DND-41 (cell line): ENCODE results near the gene SRSF9.

Experiments used
- ATAC-seq: fragments of 200-7000 bp; cut with Tn5 transposase; 3 replicates; pipeline ENCODE4 v1.9.1; 2021; ENCODE audit warnings: low read depth; ENCODE audit not compliant: insufficient read depth
- DNase-seq: peaks from one replicate; pipeline ENCODE4 v3.0.0-alpha.2; 2020
- H2AFZ ChIP-seq: 2 replicates; pipeline ENCODE4 v1.6.0; 2012; ENCODE audit warnings: low read depth, low read length
- H3K27ac ChIP-seq: 2 replicates; pipeline ENCODE4 v1.5.1; 2012; ENCODE audit warnings: low read length, inconsistent platforms
- H3K27me3 ChIP-seq: fragments of 200-600 bp; sonication (generic); 2 replicates; pipeline ENCODE4 v1.6.0; 2012; ENCODE audit warnings: low read length, mild to moderate bottlenecking, inconsistent platforms; ENCODE audit not compliant: insufficient read depth, poor library complexity
- H3K36me3 ChIP-seq: 2 replicates; pipeline ENCODE4 v1.5.1; 2012; ENCODE audit warnings: low read length, inconsistent platforms; ENCODE audit not compliant: insufficient read depth
- H3K4me1 ChIP-seq: 2 replicates; pipeline ENCODE4 v1.5.1; 2012; ENCODE audit warnings: mild to moderate bottlenecking, low read length; ENCODE audit not compliant: insufficient read depth
- H3K4me2 ChIP-seq: 2 replicates; pipeline ENCODE4 v1.6.0; 2012; ENCODE audit warnings: mild to moderate bottlenecking, moderate library complexity, low read length, inconsistent platforms; ENCODE audit not compliant: insufficient read depth
- H3K4me3 ChIP-seq, 2 experiments: fragments of 200-600 bp in 1 of 2; shearing (Covaris generic) in 1 of 2; 2 replicates each; pipeline ENCODE4 v1.5.1; 2012 to 2016; ENCODE audit warnings: inconsistent platforms in 2 of 2, low read length in 2 of 2, mild to moderate bottlenecking in 2 of 2, low read depth in 1 of 2, moderate library complexity in 1 of 2
- H3K79me2 ChIP-seq: 2 replicates; pipeline ENCODE4 v1.6.0; 2012; ENCODE audit warnings: low read length, inconsistent platforms; ENCODE audit not compliant: insufficient read depth
- H3K9ac ChIP-seq: 2 replicates; pipeline ENCODE4 v1.6.0; 2012; ENCODE audit warnings: low read depth, mild to moderate bottlenecking, inconsistent platforms, low read length, moderate library complexity
- H3K9me3 ChIP-seq: 2 replicates; pipeline ENCODE4 v1.5.1; 2012; ENCODE audit warnings: low read length, moderate library complexity, mild to moderate bottlenecking, inconsistent platforms; ENCODE audit not compliant: insufficient read depth, severe bottlenecking
- H4K20me1 ChIP-seq: 2 replicates; pipeline ENCODE4 v1.6.0; 2012; ENCODE audit warnings: low read length; ENCODE audit not compliant: insufficient read depth
- CTCF ChIP-seq: IDR thresholded peaks from 2 replicates; pipeline ENCODE4 v1.5.1; 2012; ENCODE audit warnings: borderline replicate concordance, low read length, moderate library complexity, mild to moderate bottlenecking; ENCODE audit not compliant: poor library complexity, severe bottlenecking; ENCODE audit errors: extremely low read depth
- EZH2 ChIP-seq: IDR thresholded peaks from 3 replicates; pipeline ENCODE4 v1.6.1; 2012; ENCODE audit warnings: borderline replicate concordance, low read depth, mild to moderate bottlenecking, moderate library complexity, low read length, inconsistent platforms; ENCODE audit not compliant: severe bottlenecking

Gene SRSF9

GRCh38 chr12:120466560-120467315, 2.8 kb downstream of the SRSF9 start:
- H3K79me2 ChIP-seq, result peaks cover 84% of the 10 kb centered on the region
- TF ChIP-seq EZH2, result no peak
- TF ChIP-seq CTCF, result peak; percentile 66
- peaks cover 60% of the 10 kb centered on the region for H3K36me3 ChIP-seq
- no peak overlapping the region for H3K27ac ChIP-seq
- DNase-seq, result peak; percentile 55
- peak overlapping the region; percentile 89; the same call in 1 of the 2 replicates for H3K9ac ChIP-seq
- no peak overlapping the region for H2AFZ ChIP-seq
- H3K27me3 ChIP-seq, result no peaks in the 10 kb centered on the region
- peaks cover 54% of the 10 kb centered on the region for H4K20me1 ChIP-seq
- peak overlapping the region; percentile 78; the same call in 1 of the 2 replicates for H3K4me2 ChIP-seq
- H3K4me3 ChIP-seq, result peak overlapping the region in 1 of 2 experiments; percentile 27; a peak in 1 of 4 replicates
- peak; percentile 26; the same call in 2 of the 3 replicates for ATAC-seq
- no peaks in the 10 kb centered on the region for H3K9me3 ChIP-seq
- H3K4me1 ChIP-seq, result peaks cover 45% of the 10 kb centered on the region

DNA sequence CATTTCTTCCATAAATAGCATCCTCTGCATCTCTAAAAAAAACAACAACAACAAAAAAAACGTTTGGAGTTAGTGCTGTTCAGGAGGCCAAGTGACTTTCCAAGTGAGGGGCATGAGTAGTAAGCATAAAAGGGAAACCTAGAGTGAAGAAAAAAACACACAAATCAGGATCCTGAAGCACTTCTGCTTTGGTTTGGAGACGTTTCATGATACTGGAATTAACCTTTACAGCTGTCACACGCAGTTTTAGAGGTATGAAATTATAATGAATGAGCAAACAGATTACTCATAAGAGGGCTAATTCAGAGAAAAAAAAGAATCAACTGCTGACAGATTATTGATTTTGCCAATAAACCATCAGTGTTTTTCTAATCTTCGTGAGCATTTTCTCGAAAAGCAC, 3.8 kb downstream of the SRSF9 start:
- peaks cover 68% of the 10 kb centered on the region for H3K36me3 ChIP-seq
- H3K9me3 ChIP-seq, result no peaks in the 10 kb centered on the region
- peaks cover 58% of the 10 kb centered on the region for H4K20me1 ChIP-seq
- H3K9ac ChIP-seq, result no peak overlapping the region
- no peak for DNase-seq
- no peak overlapping the region for H3K27ac ChIP-seq
- H3K4me1 ChIP-seq, result peaks cover 37% of the 10 kb centered on the region
- no peak for TF ChIP-seq CTCF
- no peak for TF ChIP-seq EZH2
- H2AFZ ChIP-seq, result no peak overlapping the region
- H3K79me2 ChIP-seq, result peaks cover 85% of the 10 kb centered on the region
- ATAC-seq, result no peak
- H3K4me2 ChIP-seq, result peak overlapping the region; percentile 10; the same call in 1 of the 2 replicates
- no peak overlapping the region for H3K4me3 ChIP-seq
- no peaks in the 10 kb centered on the region for H3K27me3 ChIP-seq

- TF ChIP-seq EZH2 (no peak), CTCF (no peak)
- ATAC-seq, result no peak
- H2AFZ ChIP-seq, result no peak overlapping the region
- H3K4me2 ChIP-seq, result no peak overlapping the region
- no peak overlapping the region for H3K27ac ChIP-seq
- no peaks in the 10 kb centered on the region for H3K27me3 ChIP-seq
- peaks cover 87% of the 10 kb centered on the region for H3K36me3 ChIP-seq
- no peak overlapping the region for H3K4me3 ChIP-seq
- peaks cover 27% of the 10 kb centered on the region for H3K4me1 ChIP-seq
- peaks cover 57% of the 10 kb centered on the region for H4K20me1 ChIP-seq
- H3K9ac ChIP-seq, result no peak overlapping the region
- peaks cover 74% of the 10 kb centered on the region for H3K79me2 ChIP-seq
- no peaks in the 10 kb centered on the region for H3K9me3 ChIP-seq
- DNase-seq, result no peak
These were observed 5.8 kb downstream of the SRSF9 start for GRCh38 chr12:120463712-120464111.
